Keratinocyte (primary cell): ENCODE measurements around the gene SLIT3.

ENCODE experiments used
- CTCF ChIP-seq, 3 experiments: IDR thresholded peaks in 1 of 3; conservative IDR thresholded peaks in 1 of 3; optimal IDR thresholded peaks in 1 of 3; 2 replicates in 2 of 3; 3 replicates in 1 of 3; pipeline versions ENCODE3 to v1.5.1; 2011; ENCODE audit warnings: low read length in 3 of 3, mild to moderate bottlenecking in 3 of 3, moderate library complexity in 2 of 3, control low read depth in 1 of 3, inconsistent platforms in 1 of 3; ENCODE audit not compliant: insufficient read depth in 2 of 3; ENCODE audit errors: extremely low read depth in 1 of 3
- EZH2 ChIP-seq: IDR thresholded peaks from one replicate; pipeline ENCODE4 v1.6.1; 2012; ENCODE audit warnings: inconsistent platforms, mild to moderate bottlenecking, low read length, moderate library complexity

GRCh38 chr5:169001394-169001793, 299.5 kb downstream of the SLIT3 start:
- TF ChIP-seq CTCF (optimal IDR thresholded peaks at IDR 0.05 in 1 of 3, IDR thresholded peaks at IDR 0.05 in 1 of 3, conservative IDR thresholded peaks at IDR 0.05 in 1 of 3; ENCODE audit: extremely low read depth in 1 of 3, insufficient read depth in 2 of 3, low read length in 3 of 3): no peak
- TF ChIP-seq EZH2: no peak
